Measurements from ENCODE around the gene PHC2. TPM values are rescaled to one million over a fixed set of nuclear protein-coding genes. Genes with fewer than 3 reads are reported as not detected.

PHC2 gene
- total and polyA plus RNA-seq, 2 of the 13 experiments (the other 11 are each of a cell fraction or from before 2014, with no cell fraction given): 52.5 to 84.9 TPM

GRCh38 chr1:33407352-33408092 is 23.4 kb downstream of the PHC2 start (continued):
- no peak for TF ChIP-seq NR0B2 (CRISPR knock-in tag; IDR thresholded peaks at IDR 0.05)
- TF ChIP-seq RARG (CRISPR knock-in tag; IDR thresholded peaks at IDR 0.05; ENCODE audit: low read depth): no peak
- TF ChIP-seq RXRA (CRISPR knock-in tag; IDR thresholded peaks at IDR 0.05): no peak

- DNase-seq (ENCODE audit: low spot score) (no peak), FAIRE-seq (no peak), ATAC-seq (no peak)
- Histone ChIP-seq H4K20me1 (ENCODE audit: insufficient read depth, low read length) (no peaks in the 10 kb centered on the region), H2AFZ (ENCODE audit: low read length) (no peak overlapping the region), H3K79me2 (ENCODE audit: insufficient read depth, low read length) (no peaks in the 10 kb centered on the region), H3K9me3 (ENCODE audit: low read length) (no peaks in the 10 kb centered on the region), H3K4me3 (replicated peaks in 1 of 3; ENCODE audit: insufficient read depth in 1 of 3, low read depth in 2 of 3, low read length in 3 of 3) (no peak overlapping the region), H3K9ac (ENCODE audit: insufficient read depth, low read depth, low read length) (no peak overlapping the region), H3K27me3 (ENCODE audit: control insufficient read depth in 1 of 2, insufficient read depth in 2 of 2, low read length in 2 of 2) (no peaks in the 10 kb centered on the region), H3K27ac (ENCODE audit: extremely low read length, insufficient read depth, low read length) (no peak overlapping the region), H3K4me1 (ENCODE audit: insufficient read depth, low read length) (peaks cover 5% of the 10 kb centered on the region; the same call in 1 of the 2 replicates), H3K4me2 (ENCODE audit: low read depth, low read length) (no peak overlapping the region), H3K36me3 (replicated peaks in 1 of 2; ENCODE audit: control insufficient read depth in 1 of 2, insufficient read depth in 2 of 2, low read length in 2 of 2) (no peaks in the 10 kb centered on the region)
- TF ChIP-seq RAD51 (IDR thresholded peaks at IDR 0.05; ENCODE audit: borderline replicate concordance) (no peak), MBNL3 (CRISPR knock-in tag; conservative IDR thresholded peaks at IDR 0.05) (no peak), AKAP8 (CRISPR knock-in tag; IDR thresholded peaks at IDR 0.05) (no peak), ZNF672 (CRISPR knock-in tag; IDR thresholded peaks at IDR 0.05) (no peak), PRPF4 (IDR thresholded peaks at IDR 0.05; ENCODE audit: low read depth, low read length, poor library complexity, severe bottlenecking) (no peak), ZSCAN29 (CRISPR knock-in tag; conservative IDR thresholded peaks at IDR 0.05) (no peak), ZFP82 (CRISPR knock-in tag; IDR thresholded peaks at IDR 0.05; ENCODE audit: borderline replicate concordance) (no peak), KDM6A (CRISPR knock-in tag; IDR thresholded peaks at IDR 0.05; ENCODE audit: low read depth) (no peak), ZBTB46 (CRISPR knock-in tag; IDR thresholded peaks at IDR 0.05; ENCODE audit: borderline replicate concordance) (no peak), SNAI1 (CRISPR knock-in tag; IDR thresholded peaks at IDR 0.05; ENCODE audit: borderline replicate concordance) (no peak), ARID2 (CRISPR knock-in tag; IDR thresholded peaks at IDR 0.05; ENCODE audit: borderline replicate concordance) (no peak), NBN (conservative IDR thresholded peaks at IDR 0.05) (no peak), XBP1 (CRISPR knock-in tag; IDR thresholded peaks at IDR 0.05) (no peak), HMGA1 (CRISPR knock-in tag; conservative IDR thresholded peaks at IDR 0.05) (no peak), FUBP1 (CRISPR knock-in tag; IDR thresholded peaks at IDR 0.05; ENCODE audit: borderline replicate concordance) (no peak)
- ChIA-PET CTCF (ENCODE audit: low intra/inter-chr PET ratio, low total read pairs) (no interaction called here), POLR2A (no interaction called here)
- intact Hi-C loops (cut with micrococcal nuclease; ENCODE audit: unreplicated experiment) (no loop called here), in situ Hi-C loops (cut with HindIII; ENCODE audit: extremely low pct_ligation_motif_present, low pct_unique_long_range_greater_than_20kb) (no loop called here)
- no TSS peak for BruUV-seq (replicated peaks)
- 84% methylated on average over 1 of the region's 1 CpG for WGBS (ENCODE audit: low lambda C conversion rate)
Measured at GRCh38 chr1:33402206-33402605, 28.7 kb downstream of the PHC2 start.

Data from HepG2 (cell line).